OCI-LY1 (cell line): ENCODE results near the gene TAF11L11.
"Not testable (repeated sequence)": the region's sequence is repeated elsewhere in the genome, so short reads cannot be mapped to it uniquely, and the experiment has no call there.

Experiments
- CTCF ChIP-seq: fragments of 200-600 bp; sonication (generic), shearing (Covaris generic); IDR thresholded peaks from 2 replicates; pipeline ENCODE4 v1.5.1; 2017; ENCODE audit warnings: mild to moderate bottlenecking, antibody characterized with exemption, low read length, moderate library complexity, mixed read lengths
- EZH2 ChIP-seq: fragments of 200-600 bp; sonication (generic), shearing (Covaris generic); IDR thresholded peaks from 2 replicates; pipeline ENCODE4 v1.8.0; 2017; ENCODE audit warnings: borderline replicate concordance, mixed run types, mild to moderate bottlenecking, antibody characterized with exemption, low read length, moderate library complexity, mixed read lengths

GRCh38 chr5:17590860-17591259 lies 13.1 kb upstream of the TAF11L11 start, which contains the start of gene TAF11L8:
- TF ChIP-seq CTCF, EZH2: not testable (repeated sequence)
